HS-27A (cell line): Measurements from ENCODE around the gene CDHR3.

Source experiments
- DNase-seq: peaks from one replicate; pipeline ENCODE4 v3.0.0-alpha.2; 2012; ENCODE audit warnings: low read depth, missing footprints

The CDHR3 gene

DNA sequence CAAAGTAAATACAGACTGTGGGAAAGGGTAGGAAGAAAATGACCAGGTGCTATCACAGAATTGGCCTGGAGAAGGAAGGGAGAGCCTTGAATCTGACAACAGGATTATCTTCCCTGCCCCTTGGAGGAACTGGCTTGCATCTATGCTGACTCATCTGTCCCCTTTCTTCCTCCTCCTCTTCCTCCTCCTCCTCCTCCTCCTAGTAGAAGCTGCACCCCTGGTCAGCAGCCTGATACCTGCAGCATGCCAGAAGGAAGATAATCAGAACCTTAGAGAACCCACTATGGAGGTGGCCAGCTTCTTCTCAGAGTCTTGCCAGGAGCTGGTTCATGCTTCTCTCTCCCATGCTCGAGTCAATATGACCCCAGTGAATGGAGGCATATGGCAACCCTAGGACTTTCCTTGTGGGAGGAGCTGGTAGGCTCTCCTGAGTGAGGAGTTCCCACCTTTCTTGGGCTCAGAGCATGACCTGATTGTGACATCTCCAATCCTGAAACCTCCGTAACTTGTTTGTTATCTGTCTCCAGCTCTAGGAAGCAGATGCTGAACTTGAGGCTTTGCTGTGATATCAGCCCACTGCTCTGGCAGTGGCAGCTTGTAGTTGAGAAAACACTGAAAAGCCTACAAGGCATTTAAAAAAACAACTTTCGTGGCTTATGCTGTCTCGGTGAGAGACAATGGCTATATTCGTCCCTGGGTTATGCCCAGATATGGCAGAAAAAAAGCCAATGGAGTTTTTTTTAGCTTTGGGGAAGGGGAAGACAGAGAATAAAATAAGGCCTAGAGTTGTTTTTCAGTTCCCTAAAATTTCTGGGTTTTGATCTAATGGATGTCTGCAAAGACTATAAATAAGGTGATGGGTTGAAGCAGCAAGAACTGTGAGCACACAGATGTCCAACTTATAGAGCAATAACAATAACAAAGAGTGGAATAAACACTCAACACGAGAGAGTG, 60.6 kb downstream of the CDHR3 start:
- no peak for DNase-seq

DNA sequence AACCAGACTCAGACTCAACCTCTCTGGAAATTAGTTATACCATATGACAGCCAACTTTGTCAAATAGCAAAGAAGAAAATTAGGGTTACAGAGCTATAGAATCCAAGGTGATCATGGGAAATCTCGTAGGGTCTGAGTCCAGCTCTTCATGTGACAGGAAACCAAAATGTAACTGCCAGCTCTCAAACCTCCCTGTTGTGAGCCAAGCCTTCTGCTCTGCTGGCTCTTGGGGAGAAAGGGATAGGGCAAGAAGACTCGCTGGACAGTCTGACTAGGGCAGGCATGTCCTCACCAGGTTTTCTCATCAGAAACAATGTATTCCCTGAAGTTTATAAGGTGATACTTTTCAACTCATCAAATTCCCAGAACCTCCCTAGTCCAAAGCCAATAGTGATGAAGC, 63.0 kb downstream of the CDHR3 start:
- no peak for DNase-seq

DNA sequence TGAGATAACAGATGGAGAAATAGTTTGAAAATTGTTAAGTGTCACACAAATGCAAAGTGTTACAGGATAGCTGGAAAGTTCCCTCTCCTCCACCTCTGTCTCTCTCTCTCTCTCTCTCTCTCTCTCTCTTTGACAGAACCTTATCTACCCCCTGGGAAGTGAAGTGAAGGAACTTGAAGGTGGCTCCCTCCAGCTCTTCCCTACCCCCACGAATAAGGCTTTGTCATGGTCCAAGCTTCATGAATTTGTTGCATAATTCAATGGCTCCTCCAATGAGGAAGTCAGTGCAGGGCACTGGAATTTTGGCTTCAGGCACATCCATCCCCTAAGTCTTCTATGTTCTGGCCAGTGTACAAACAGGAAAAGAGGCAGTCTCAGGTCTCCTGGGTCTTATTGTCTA, 66.4 kb downstream of the CDHR3 start:
- DNase-seq = no peak

DNA sequence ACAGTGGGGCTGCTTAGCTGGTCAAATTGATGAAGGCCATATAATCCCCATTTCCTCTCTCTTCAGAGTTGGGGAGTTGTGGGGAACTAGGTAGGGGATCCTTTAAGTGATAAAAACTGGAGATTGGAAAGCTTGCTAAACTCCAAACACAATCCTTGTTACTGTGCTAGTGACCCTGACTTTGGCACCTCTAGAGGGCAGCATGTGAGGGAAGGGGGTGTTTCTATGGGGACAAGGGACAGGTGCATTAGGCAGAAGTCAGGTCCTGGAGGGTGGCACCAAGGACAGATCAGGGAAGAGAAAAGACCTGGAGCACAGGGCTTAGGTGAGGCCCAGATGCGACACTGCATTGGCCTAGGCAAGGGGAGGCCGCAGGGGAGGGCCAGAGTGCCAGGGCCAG, 66.9 kb downstream of the CDHR3 start:
- DNase-seq = no peak

DNA sequence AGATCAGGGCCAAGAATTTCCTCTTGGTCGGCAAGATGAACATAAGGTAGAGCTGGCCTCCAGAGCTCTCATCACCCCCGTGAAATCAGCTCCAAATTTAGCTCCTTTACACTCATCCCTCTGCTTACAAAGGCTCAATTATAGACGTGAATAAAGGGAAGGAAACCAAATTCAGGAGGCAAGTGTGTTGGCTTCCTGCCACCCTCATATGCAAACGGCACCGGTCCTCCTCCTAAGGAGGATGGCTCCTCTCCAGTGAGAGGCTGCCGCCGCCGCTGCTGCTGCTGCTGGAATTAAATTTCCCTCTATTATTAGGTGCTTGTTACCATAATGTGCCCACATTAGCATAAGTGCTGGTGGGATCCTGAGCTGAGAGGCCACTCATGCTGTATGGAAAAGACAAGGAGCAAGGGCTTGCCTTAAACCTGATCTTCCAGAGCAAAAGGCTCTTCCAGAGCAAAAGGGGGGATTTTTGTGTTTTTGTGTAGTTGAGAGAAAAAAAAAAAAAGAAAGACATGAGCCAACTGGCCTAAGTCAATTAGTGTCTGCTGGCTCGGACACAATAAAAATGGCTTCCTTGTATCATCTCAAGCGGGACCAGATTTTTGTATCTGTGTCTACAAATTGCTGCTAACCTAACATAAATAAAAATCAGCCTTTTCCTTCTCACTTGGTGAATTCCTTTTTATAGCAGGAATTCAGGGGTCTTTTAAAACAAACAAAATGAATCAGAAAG, 68.4 kb downstream of the CDHR3 start:
- DNase-seq = no peak

DNA sequence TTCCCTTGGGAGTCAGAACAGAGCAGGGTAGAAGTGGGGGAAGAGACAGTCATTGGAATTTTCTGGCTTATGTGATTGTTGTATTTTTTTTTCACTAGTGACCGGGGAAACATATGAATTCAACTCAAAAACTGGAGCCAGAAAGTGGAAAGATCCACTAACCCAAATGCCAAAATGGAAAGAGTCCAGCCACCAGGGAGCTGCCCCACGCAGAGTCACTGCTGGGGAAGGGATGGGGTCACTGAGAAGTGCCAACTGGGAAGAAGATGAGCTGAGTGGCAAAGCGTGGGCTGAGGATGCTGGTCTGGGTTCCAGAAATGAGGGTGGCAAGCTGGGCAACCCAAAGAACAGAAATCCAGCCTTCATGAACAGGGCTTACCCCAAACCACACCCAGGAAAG, 69.2 kb downstream of the CDHR3 start:
- DNase-seq = no peak

DNA sequence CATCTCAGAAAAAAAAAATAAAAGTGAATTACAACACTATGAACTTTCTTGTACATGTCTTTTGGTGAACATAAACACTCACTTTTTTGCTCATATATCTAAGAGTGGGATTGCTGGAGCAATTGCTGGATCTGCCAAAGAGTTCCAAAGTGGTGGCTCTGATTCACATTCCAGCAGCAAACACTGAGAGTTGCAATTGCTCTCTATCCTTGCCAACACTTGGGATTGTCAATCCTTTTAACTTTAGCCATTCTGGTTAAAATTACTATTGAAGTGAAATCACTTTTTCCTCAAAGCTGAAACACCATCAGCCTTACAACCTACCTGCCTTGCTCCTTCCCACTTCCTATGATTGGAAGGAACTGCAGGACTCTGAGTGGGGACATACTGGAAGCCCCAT, 70.7 kb downstream of the CDHR3 start:
- DNase-seq = no peak

DNA sequence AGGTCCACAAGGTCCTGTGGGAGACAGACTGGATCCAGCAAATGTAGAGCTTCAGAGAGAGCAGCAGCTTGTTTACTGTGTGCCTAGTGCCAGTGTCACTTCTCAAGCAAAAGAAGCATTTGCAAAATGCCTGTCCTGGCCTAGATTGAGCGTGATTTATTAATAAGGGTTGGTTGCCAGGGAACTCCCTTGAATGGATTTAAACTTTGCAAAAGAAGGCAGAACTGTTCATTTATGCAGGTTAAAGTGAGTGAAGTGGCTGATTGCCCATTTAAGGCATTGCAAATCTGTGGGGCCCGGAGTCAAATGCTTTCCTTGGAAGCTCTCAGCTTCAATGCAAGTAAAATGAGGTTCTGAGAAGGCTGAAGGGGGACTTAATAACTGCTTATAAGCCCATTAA, 71.3 kb downstream of the CDHR3 start:
- no peak for DNase-seq

DNA sequence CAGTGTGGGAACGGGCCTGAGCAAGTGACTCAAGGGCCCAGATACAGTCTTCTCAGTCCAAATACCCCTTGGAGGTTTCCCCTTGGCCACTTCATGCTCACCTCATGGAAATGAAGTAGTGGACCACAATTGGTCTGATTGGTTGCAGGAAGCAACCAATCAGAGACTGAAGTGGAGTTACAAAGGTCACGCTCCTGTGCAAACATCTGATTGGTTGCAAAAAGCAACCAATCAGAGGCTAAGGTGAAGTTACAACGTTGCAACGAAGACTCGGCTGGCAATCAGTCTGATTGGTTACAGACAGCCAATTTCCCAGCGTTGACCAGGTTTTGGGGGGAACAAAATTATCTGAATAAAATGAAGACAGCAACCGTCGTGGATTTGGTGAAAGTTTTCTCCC, 72.5 kb downstream of the CDHR3 start:
- no peak for DNase-seq

DNA sequence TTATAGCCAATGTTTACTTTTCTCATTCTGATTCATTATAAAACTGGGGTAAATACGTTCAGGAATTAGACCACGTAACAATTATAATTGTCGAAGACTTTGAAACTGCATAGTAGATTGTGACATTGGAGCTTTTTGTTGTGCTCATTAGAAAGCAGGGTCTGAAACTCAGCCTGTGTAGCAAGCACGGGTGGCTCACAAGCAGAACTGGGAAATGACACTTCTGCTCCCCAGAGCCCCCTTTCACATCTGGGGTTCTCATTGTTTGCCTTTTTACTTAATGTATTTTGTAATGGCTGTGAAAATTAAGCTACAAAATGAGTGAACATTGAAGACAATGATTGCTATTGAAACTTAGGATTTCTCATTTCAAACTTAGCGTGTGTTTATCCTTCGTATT, 72.9 kb downstream of the CDHR3 start:
- no peak for DNase-seq

DNA sequence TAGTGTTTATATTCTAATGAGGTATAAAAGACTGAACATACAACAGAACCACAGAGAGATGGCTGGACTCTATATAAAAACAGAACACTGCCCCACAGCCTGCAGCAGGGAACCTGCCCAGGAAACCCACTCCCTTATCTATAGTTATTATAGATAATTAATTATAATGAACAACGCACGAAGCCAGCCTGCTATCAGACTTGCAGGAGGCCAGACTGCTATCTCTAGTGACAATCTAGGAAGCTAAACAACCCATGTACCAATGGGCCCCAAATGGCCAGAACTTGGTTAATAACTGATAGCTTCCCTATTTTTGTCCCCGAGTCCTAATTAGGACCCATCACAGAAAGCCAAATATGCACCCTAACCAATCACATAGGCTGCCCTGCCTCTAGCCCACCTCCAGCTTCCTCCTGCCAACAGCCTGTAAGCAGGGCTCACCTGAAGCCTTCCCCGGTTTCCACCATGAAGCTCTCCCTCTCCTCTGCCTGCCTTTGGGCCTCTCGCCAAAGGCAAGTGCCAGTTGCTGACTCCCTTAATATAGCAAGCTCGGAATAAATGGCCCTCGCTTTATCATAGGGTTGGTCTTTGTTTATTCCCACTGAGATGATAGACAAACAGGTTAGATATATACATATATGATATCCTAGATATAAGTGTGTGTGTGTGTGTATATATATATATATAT, 74.6 kb downstream of the CDHR3 start:
- DNase-seq = no peak

DNA sequence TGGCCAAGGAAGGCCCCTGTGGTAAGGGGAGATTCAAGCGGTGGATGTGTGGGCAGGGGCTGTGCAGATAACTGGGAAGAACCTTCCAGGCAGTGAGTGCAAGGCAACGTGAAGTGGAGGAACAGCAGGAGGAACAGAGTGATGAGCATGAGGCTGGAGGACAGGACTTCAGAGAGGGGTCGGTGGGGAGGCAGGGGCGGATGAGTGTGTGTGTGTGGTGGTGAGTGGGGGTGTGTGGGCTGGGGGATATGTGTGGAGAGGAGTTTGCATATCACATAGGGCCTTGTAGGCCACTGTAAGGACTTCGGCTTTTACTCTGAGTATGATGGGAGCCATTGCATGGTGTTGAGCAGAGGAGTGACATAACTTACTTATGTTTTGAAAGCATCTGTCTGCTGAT, 75.2 kb downstream of the CDHR3 start:
- DNase-seq = no peak

DNA sequence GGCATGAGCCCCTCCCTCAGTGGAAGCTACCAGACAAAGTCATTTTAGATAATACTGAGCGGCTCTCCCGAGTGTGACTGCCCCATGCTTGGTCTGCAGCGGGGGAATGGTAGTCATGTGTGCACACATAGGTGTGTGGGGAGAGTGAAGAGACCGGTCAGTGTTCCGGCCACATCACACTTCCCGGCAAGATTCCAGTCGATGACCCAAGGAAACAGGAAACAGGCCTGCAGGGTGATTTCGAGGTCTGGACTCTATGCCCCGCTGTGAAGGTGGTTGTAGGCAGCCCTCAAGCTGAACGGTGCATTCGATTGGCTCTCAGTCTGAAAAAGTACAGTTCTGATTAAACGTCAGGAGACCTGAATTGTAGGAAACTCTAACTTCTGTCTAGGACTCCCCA, 75.9 kb downstream of the CDHR3 start:
- no peak for DNase-seq

DNA sequence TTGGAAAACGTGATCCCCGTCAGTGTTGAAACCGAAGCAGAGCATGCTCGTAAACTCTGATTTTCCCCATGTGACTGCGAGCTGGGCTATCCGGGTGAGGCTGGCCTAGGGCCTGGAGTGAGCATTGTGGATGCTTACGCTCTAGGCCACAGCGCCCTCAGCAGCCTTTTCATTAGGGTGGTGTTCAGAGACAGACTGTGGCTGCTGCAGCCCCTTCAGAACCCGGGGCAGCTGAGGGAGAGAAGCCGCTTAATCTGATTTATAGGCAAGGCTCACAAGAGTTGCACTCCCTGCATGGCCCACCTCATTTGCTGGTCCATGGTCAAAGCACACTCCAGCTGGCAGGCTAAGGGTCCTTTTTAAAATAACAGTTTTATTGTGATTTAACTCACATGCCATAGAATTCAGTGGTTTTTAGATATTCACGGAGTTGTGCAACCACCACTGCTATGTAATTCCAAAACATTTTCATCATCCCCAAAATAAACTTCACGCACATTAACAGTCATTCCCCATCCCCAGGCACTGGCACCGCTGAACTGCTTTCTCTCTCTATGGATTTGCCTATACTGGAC, 76.5 kb downstream of the CDHR3 start:
- no peak for DNase-seq

DNA sequence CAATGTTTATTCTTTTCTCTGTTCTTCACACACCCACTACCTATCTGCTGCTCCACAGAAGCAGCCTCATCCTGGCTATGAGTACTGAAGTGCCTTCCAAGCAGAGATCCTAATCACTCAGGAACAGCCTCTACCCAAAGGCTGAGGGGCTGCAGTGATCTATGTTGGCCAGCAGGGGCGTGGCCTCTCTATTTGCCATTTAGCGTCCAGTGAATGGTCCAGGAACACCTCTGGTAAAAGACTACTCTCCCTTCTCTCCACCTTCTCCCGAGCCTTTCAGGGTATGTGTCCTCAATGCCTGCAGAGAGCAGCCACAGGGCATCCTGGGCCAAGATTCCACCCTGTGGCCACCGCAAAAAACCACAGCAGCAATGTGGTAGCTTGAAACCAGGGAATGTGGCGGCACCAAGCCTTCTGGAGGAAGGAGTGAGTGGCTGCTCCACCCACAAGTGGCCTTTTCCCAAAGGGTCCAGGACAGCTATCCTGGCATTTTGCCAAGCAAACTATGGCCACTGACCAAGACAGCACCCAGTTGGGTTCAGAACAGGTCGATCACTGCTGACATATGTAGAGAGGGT, 78.2 kb downstream of the CDHR3 start:
- DNase-seq = no peak

DNA sequence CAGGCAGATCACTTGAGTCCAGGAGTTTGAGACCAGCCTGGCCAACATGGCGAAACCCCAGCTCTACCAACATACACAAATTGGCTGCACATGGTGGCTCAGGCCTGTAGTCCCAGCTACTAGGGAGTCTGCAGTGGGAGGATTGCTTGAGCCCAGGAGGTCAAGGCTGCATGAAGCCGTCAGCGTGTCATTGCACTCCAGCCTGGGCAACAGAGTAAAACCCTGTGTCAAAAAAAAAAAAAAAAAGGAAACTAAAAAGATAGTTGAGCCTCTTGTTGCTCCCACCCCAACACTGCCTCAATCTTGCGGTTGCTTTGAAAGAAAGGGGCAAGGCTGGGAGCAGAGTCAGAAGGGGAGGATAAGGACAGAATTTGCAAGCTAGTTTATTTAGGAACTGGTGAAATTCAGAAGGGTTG, 79.1 kb downstream of the CDHR3 start:
- DNase-seq = no peak

DNA sequence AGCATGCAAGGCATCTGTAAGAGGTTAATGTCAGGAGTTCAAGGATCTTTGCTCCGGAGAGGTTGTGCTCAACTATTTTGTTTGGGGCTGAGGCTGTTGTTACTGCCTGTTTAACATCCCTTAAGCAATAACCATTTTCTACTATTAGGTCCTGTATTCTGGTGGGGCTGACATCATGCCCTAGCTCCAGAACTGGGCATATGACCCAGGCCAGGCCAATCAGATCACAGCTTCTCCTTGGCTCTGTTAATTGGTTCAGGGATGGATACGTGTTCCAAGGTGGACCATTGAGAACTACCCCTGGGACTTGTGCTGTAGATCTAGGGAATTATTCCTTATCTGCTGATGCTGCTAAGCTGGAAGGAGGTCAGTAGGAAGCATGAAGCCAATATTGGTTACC, 82.1 kb downstream of the CDHR3 start:
- no peak for DNase-seq

DNA sequence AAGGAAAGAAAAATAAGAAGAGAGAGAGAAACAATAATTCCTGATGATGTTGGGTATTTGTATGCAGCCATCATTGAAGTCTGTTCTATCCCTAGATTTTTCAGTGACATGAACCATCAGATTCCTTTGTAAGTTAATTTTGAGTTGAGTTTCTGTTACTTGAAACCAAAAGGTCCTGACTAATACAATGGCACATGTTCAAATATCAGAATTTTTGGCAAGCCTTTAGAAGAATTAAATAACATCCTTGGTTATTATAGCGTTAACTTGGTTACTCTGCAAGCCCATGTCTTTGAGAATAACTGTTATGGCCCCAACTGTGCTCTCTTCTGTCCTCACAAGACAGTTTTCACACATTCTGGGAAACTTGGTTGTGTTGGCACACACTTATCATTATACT, 82.5 kb downstream of the CDHR3 start:
- DNase-seq = no peak

DNA sequence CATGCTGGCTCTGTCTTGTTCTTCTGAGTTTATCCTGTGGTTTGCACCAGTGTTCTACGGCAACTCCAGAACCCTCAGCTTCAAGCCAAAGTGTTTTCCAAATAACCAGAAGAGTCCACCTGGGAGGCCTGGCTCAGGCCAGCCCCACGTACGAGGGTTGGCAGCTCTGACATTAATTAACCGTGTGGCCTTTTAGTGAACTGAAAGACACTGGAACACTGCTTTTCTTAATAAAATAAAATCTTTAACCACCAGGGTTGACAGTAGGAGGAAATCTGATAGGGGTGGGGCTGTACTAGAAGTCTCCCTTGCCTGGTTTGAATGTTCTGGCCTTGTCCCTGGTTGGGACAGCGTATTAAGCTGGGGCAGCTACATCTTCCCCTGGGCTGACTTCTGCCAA, 84.1 kb downstream of the CDHR3 start:
- DNase-seq = no peak

DNA sequence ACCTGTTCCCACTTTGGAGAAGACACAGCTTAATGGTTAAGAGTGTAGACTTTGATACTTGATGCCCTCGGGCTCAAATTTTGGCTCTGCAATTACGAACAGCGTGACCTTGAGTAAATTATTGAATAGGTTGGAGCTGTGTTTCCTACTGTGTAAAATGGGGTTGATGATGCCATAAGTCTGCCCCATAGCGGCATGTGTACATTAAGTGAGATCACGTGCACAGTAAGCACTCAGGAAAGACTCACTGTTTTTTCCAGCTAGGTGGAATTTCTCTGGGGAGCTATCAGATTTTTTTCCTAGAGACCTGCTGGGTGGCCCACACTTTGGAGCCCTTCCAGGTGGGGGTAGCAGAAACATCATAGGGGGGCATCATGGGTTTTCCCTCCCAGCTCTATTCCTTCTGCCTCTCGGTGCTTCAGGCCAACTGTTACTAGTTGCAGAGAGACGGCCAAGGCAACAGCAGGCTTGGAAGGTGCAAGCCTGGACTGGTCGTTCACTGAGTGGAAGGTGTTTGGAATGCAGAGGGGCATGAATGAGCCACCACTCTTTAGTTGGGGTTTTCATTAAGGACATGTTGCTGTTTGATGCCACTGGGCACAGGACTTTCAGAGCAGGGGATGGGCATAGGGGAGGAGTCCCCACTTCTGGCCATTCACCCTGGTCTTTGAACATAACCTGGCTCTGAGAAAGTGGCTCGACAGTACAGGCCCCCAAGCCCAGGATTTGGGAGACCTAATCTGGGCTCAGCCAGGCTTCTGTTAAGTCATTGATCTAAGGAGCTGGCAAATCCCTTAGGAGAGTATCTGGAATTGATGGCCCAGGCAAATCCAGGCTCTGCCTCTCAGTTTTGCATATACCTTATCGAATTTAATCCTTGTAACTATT, 85.0 kb downstream of the CDHR3 start:
- DNase-seq = no peak

DNA sequence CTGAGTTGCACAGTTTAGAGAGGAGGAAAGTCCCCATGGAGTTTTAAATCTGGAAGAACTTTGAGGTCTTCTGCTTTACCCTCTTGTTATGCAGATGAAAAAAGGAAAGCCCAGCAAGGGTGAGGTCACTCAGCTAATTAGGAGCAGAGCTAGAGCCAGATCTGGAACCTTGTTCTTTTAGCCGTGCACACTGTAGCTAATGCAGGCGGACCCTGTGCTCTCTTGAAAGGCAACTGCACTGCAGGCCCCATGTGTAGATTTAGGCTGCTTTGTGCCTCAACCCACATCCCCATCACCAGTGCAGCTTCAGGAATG, 85.6 kb downstream of the CDHR3 start:
- DNase-seq = no peak
